Endothelial cell (in vitro differentiated cells): ENCODE results near the gene CFAP54. TPM values are rescaled to one million over a fixed set of nuclear protein-coding genes. Genes with fewer than 3 reads are reported as not detected.

Source experiments
- DNase-seq: peaks from one replicate; pipeline ENCODE4 v3.0.0; 2021; ENCODE audit warnings: low spot score
- H3K27ac Mint-ChIP-seq: one replicate; pipeline ENCODE4 v1.8.0; 2021; ENCODE audit warnings: mixed read lengths, inconsistent platforms; ENCODE audit not compliant: unreplicated experiment
- H3K27me3 Mint-ChIP-seq: one replicate; pipeline ENCODE4 v1.8.0; 2021; ENCODE audit warnings: mild to moderate bottlenecking, moderate library complexity, mixed read lengths, inconsistent platforms; ENCODE audit not compliant: unreplicated experiment
- H3K36me3 Mint-ChIP-seq: one replicate; pipeline ENCODE4 v1.8.0; 2021; ENCODE audit warnings: mild to moderate bottlenecking, low read depth, mixed read lengths, inconsistent platforms; ENCODE audit not compliant: unreplicated experiment
- H3K4me1 Mint-ChIP-seq: one replicate; pipeline ENCODE4 v1.8.0; 2021; ENCODE audit warnings: mild to moderate bottlenecking, mixed read lengths, inconsistent platforms; ENCODE audit not compliant: unreplicated experiment
- H3K4me3 Mint-ChIP-seq: one replicate; pipeline ENCODE4 v1.8.0; 2021; ENCODE audit warnings: mild to moderate bottlenecking, mixed read lengths, inconsistent platforms; ENCODE audit not compliant: unreplicated experiment
- H3K9me3 Mint-ChIP-seq: one replicate; pipeline ENCODE4 v1.8.0; 2021; ENCODE audit warnings: mixed read lengths, inconsistent platforms; ENCODE audit not compliant: unreplicated experiment
- CTCF ChIP-seq: fragments of 200-600 bp; sonication (generic); IDR thresholded peaks from one replicate; pipeline ENCODE4 v1.5.0; 2021; ENCODE audit warnings: antibody characterized with exemption; ENCODE audit not compliant: unreplicated experiment
- total RNA-seq: library from RNA; stranded (reverse); fragmentation: NEBNext Ultra II Directional; extraction: Animal tissue kit (Norgen Biotek cat#: 25700); gene quantifications from one replicate; pipeline ENCODE4 v1.2.1, GENCODE V29; 2021; ENCODE audit not compliant: unreplicated experiment

The CFAP54 gene
- total RNA-seq, 1 donor from 2014 or later: 2.5 TPM

GRCh38 chr12:96769400-96769799 lies 280.0 kb downstream of the CFAP54 start:
- no peaks in the 10 kb centered on the region for H3K9me3 Mint-ChIP-seq
- H3K4me3 Mint-ChIP-seq: no peak overlapping the region
- TF ChIP-seq CTCF: no peak
- no peaks in the 10 kb centered on the region for H3K36me3 Mint-ChIP-seq
- no peak for DNase-seq
- no peak overlapping the region for H3K27ac Mint-ChIP-seq
- no peaks in the 10 kb centered on the region for H3K4me1 Mint-ChIP-seq
- peaks cover 4% of the 10 kb centered on the region for H3K27me3 Mint-ChIP-seq

- H3K4me1 Mint-ChIP-seq: no peaks in the 10 kb centered on the region
- no peak for DNase-seq
- H3K27me3 Mint-ChIP-seq: peaks cover 4% of the 10 kb centered on the region
- H3K4me3 Mint-ChIP-seq: no peak overlapping the region
- H3K27ac Mint-ChIP-seq: no peak overlapping the region
- no peaks in the 10 kb centered on the region for H3K9me3 Mint-ChIP-seq
- no peaks in the 10 kb centered on the region for H3K36me3 Mint-ChIP-seq
- TF ChIP-seq CTCF: no peak
Measured at GRCh38 chr12:96770219-96771102, 281.1 kb downstream of the CFAP54 start.

GRCh38 chr12:96773031-96773430 lies 283.7 kb downstream of the CFAP54 start:
- no peaks in the 10 kb centered on the region for H3K36me3 Mint-ChIP-seq
- no peak for TF ChIP-seq CTCF
- H3K4me3 Mint-ChIP-seq: no peak overlapping the region
- peaks cover 4% of the 10 kb centered on the region for H3K27me3 Mint-ChIP-seq
- no peak for DNase-seq
- H3K4me1 Mint-ChIP-seq: no peaks in the 10 kb centered on the region
- H3K27ac Mint-ChIP-seq: no peak overlapping the region
- H3K9me3 Mint-ChIP-seq: no peaks in the 10 kb centered on the region

- no peak overlapping the region for H3K4me3 Mint-ChIP-seq
- TF ChIP-seq CTCF: no peak
- no peaks in the 10 kb centered on the region for H3K4me1 Mint-ChIP-seq
- no peaks in the 10 kb centered on the region for H3K36me3 Mint-ChIP-seq
- H3K27me3 Mint-ChIP-seq: peaks cover 2% of the 10 kb centered on the region
- H3K27ac Mint-ChIP-seq: no peak overlapping the region
- no peaks in the 10 kb centered on the region for H3K9me3 Mint-ChIP-seq
- DNase-seq: no peak
Measured at GRCh38 chr12:96774496-96775256, 285.3 kb downstream of the CFAP54 start.

- no peak for DNase-seq
- no peak overlapping the region for H3K27ac Mint-ChIP-seq
- H3K4me3 Mint-ChIP-seq: no peak overlapping the region
- H3K4me1 Mint-ChIP-seq: no peaks in the 10 kb centered on the region
- peaks cover 2% of the 10 kb centered on the region for H3K27me3 Mint-ChIP-seq
- no peaks in the 10 kb centered on the region for H3K9me3 Mint-ChIP-seq
- TF ChIP-seq CTCF: no peak
- H3K36me3 Mint-ChIP-seq: no peaks in the 10 kb centered on the region
Measured at GRCh38 chr12:96776908-96777307, 287.5 kb downstream of the CFAP54 start.
